RPMI7951 (cell line): Measurements from ENCODE around the gene COX20. TPM values are rescaled to one million over a fixed set of nuclear protein-coding genes. Genes with fewer than 3 reads are reported as not detected.
"Not testable (repeated sequence)": the region's sequence is repeated elsewhere in the genome, so short reads cannot be mapped to it uniquely, and the experiment has no call there.

ENCODE experiments used
- DNase-seq: peaks from one replicate; pipeline ENCODE4 v3.0.0-alpha.2; 2012; ENCODE audit warnings: low read depth
- total RNA-seq: library from RNA; depleted of rRNA; stranded (reverse); fragments of >200 nt; shearing (Covaris generic); gene quantifications from 2 replicates; pipeline ENCODE4 v1.2.3, GENCODE V29; 2014

COX20 gene
- total RNA-seq, 1 experiment from 2014 or later, result 50.2 TPM

- no peak for DNase-seq
Observed at GRCh38 chr1:244822878-244823277, 12.6 kb upstream of the COX20 start.

GRCh38 chr1:244826712-244827111 is 8.7 kb upstream of the COX20 start:
- DNase-seq, result no peak

- DNase-seq, result no peak
Observed at GRCh38 chr1:244830639-244831038, 4.8 kb upstream of the COX20 start.

- not testable (repeated sequence) for DNase-seq
Observed at GRCh38 chr1:244833260-244833659, 2.2 kb upstream of the COX20 start.

GRCh38 chr1:244833734-244834542 is 1.5 kb upstream of the COX20 start:
- peak; percentile 84 for DNase-seq

- peak; percentile 95 for DNase-seq
Observed at GRCh38 chr1:244834543-244835275, 749 bp upstream of the COX20 start.

GRCh38 chr1:244836135-244836521 is 670 bp downstream of the COX20 start:
- DNase-seq, result peak; percentile 35

- DNase-seq, result no peak
Observed at GRCh38 chr1:244836584-244836983, 1.1 kb downstream of the COX20 start.

GRCh38 chr1:244837597-244838258 is 2.3 kb downstream of the COX20 start:
- DNase-seq, result no peak

GRCh38 chr1:244839656-244840055 is 4.2 kb downstream of the COX20 start:
- peak; percentile 53 for DNase-seq

GRCh38 chr1:244840219-244840794 is 4.8 kb downstream of the COX20 start:
- no peak for DNase-seq

- DNase-seq, result no peak
Observed at GRCh38 chr1:244841273-244841927, 5.9 kb downstream of the COX20 start.

GRCh38 chr1:244843148-244843978 is 7.9 kb downstream of the COX20 start:
- no peak for DNase-seq

GRCh38 chr1:244844155-244845121 is 9.0 kb downstream of the COX20 start:
- no peak for DNase-seq

- no peak for DNase-seq
Observed at GRCh38 chr1:244846653-244847052, 11.2 kb downstream of the COX20 start.

- no peak for DNase-seq
Observed at GRCh38 chr1:244849189-244849866, 13.9 kb downstream of the COX20 start.

- DNase-seq, result no peak
Observed at GRCh38 chr1:244850099-244850852, 14.8 kb downstream of the COX20 start.

- DNase-seq, result no peak
Observed at GRCh38 chr1:244850896-244851295, 15.4 kb downstream of the COX20 start.
